ENCODE results near the gene NEURL3.

GRCh38 chr2:96530144-96530430 is 24.9 kb upstream of the NEURL3 start:
- TF ChIP-seq GATA3 (IDR thresholded peaks at IDR 0.05; ENCODE audit: low read depth, low read length) (no peak), GATA2 (IDR thresholded peaks at IDR 0.05; ENCODE audit: low read depth, low read length) (no peak)

Data from SH-SY5Y (cell line).